ENCODE measurements around the gene HNRNPUL1. TPM values are rescaled to one million over a fixed set of nuclear protein-coding genes. Genes with fewer than 3 reads are reported as not detected.

HNRNPUL1 gene
- total RNA-seq, 4 donors from 2014 or later, result 140 to 213 (median 188) TPM

- WGBS, result 95% methylated on average over 1 of the region's 1 CpG
- TF ChIP-seq, protein P1, sequence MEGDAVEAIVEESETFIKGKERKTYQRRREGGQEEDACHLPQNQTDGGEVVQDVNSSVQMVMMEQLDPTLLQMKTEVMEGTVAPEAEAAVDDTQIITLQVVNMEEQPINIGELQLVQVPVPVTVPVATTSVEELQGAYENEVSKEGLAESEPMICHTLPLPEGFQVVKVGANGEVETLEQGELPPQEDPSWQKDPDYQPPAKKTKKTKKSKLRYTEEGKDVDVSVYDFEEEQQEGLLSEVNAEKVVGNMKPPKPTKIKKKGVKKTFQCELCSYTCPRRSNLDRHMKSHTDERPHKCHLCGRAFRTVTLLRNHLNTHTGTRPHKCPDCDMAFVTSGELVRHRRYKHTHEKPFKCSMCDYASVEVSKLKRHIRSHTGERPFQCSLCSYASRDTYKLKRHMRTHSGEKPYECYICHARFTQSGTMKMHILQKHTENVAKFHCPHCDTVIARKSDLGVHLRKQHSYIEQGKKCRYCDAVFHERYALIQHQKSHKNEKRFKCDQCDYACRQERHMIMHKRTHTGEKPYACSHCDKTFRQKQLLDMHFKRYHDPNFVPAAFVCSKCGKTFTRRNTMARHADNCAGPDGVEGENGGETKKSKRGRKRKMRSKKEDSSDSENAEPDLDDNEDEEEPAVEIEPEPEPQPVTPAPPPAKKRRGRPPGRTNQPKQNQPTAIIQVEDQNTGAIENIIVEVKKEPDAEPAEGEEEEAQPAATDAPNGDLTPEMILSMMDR (IDR thresholded peaks at IDR 0.05), result no peak
- no peak for TF ChIP-seq POLR2AphosphoS5 (IDR thresholded peaks at IDR 0.05)
- no peak for TF ChIP-seq EP300 (IDR thresholded peaks at IDR 0.05)
- no peak for TF ChIP-seq POLR2A (IDR thresholded peaks at IDR 0.05)
- Histone ChIP-seq H3K4me1 (peaks cover 59% of the 10 kb centered on the region), H3K27ac (no peak overlapping the region), H3K36me3 (no peaks in the 10 kb centered on the region), H3K27me3 (no peaks in the 10 kb centered on the region), H3K9me3 (no peaks in the 10 kb centered on the region), H3K4me3 (no peak overlapping the region)
- DNase-seq (ENCODE audit: low spot score in 2 of 2), result no peak
These were observed 90.9 kb downstream of the HNRNPUL1 start for GRCh38 chr19:41355035-41355434.

GRCh38 chr19:41355802-41356201, 91.6 kb downstream of the HNRNPUL1 start:
- Histone ChIP-seq H3K9me3 (no peaks in the 10 kb centered on the region), H3K27ac (no peak overlapping the region), H3K36me3 (no peaks in the 10 kb centered on the region), H3K4me1 (peaks cover 51% of the 10 kb centered on the region), H3K4me3 (no peak overlapping the region), H3K27me3 (no peaks in the 10 kb centered on the region)
- WGBS, result 68% methylated on average over 3 of the region's 3 CpGs
- TF ChIP-seq POLR2AphosphoS5 (IDR thresholded peaks at IDR 0.05) (no peak), EP300 (IDR thresholded peaks at IDR 0.05) (no peak), POLR2A (IDR thresholded peaks at IDR 0.05) (no peak)
- TF ChIP-seq, protein P1 (IDR thresholded peaks at IDR 0.05), result no peak
- no peak for DNase-seq (ENCODE audit: low spot score in 2 of 2)

DNA sequence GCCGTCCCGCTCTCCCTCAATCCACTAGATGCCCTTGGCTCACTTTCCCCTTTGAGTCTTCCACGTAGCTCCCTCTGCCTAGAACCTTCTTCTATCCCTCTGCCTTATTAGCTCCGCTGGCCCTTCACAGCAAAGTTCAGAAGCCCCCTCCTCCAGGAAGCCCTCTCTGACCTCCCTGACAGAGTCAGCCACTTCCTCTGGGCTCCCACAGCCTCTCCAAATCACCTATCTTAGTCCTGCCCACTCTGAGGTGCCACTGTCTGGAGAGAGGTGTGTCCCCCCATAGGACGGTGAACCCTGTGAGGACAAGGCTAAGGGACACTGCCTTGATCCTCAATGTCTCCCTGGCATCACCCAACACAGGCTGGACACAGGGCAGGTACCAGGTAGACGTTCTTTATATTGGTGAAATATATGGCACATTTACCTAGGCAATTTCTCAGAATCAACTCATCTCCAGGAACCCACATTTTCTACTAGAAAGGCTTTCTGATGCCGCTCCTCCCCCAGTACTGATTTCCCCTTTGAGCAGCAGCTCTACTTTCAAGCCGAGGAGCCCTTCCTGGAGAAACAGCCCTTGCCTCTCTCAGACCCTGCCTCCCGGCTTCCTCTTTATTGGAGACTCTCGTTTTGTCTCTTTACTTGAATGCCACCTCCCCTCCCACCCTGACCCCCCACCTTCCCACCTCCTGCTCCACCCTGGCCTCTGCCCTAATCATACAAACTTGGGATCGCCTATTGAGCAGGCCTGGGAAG, 93.0 kb downstream of the HNRNPUL1 start:
- H3K27ac ChIP-seq, result no peak overlapping the region
- H3K4me3 ChIP-seq, result no peak overlapping the region
- H3K9me3 ChIP-seq, result no peaks in the 10 kb centered on the region
- H3K4me1 ChIP-seq, result peaks cover 39% of the 10 kb centered on the region
- DNase-seq (ENCODE audit: low spot score in 2 of 2), result no peak
- no peaks in the 10 kb centered on the region for H3K27me3 ChIP-seq
- 83% methylated on average over 11 of the region's 11 CpGs for WGBS
- TF ChIP-seq, protein P1 (IDR thresholded peaks at IDR 0.05), result no peak
- no peak for TF ChIP-seq EP300 (IDR thresholded peaks at IDR 0.05)
- no peak for TF ChIP-seq POLR2A (IDR thresholded peaks at IDR 0.05)
- no peak for TF ChIP-seq POLR2AphosphoS5 (IDR thresholded peaks at IDR 0.05)
- H3K36me3 ChIP-seq, result no peaks in the 10 kb centered on the region

Other genes starting within 250 kb of the HNRNPUL1 start
- gene CYP2A13, start 175.9 kb upstream of the HNRNPUL1 start, total RNA-seq, result not detected
- gene CYP2F1, start 149.9 kb upstream of the HNRNPUL1 start, total RNA-seq, result not detected
- gene CYP2S1, start 71.2 kb upstream of the HNRNPUL1 start, total RNA-seq, result 1 to 10 TPM; 1.8 to 6.5 (median 2.5) TPM
- 10 to 100 TPM; 18.2 to 35.8 (median 28.3) TPM for gene AXL, start 45.1 kb upstream of the HNRNPUL1 start, total RNA-seq
- gene CCDC97, start 45.8 kb downstream of the HNRNPUL1 start, total RNA-seq, result 10 to 100 TPM; 13.4 to 30.0 (median 18.5) TPM
- gene TGFB1, start 89.5 kb downstream of the HNRNPUL1 start, total RNA-seq, result 10 to 100 TPM; 16.4 to 19.9 (median 17.4) TPM
- gene B9D2, start 99.8 kb downstream of the HNRNPUL1 start, total RNA-seq, result 1 to 10 TPM; 2.8 to 9.3 (median 4.8) TPM
- gene TMEM91, start 112.2 kb downstream of the HNRNPUL1 start, total RNA-seq, result 100 to 1,000 TPM in 2 of 4 donors, 10 to 100 TPM in 2; 29.6 to 109 (median 88.1) TPM
- gene EXOSC5, start 133.0 kb downstream of the HNRNPUL1 start, total RNA-seq, result 10 to 100 TPM; 23.0 to 51.5 (median 31.9) TPM
- 100 to 1,000 TPM in 1 of 4 donors, 10 to 100 TPM in 3; 49.7 to 112 (median 76.2) TPM for gene BCKDHA, start 133.4 kb downstream of the HNRNPUL1 start, total RNA-seq
- 1 to 10 TPM; 4.7 to 9.6 (median 6.2) TPM for gene B3GNT8, start 163.0 kb downstream of the HNRNPUL1 start, total RNA-seq
- gene DMAC2, start 175.5 kb downstream of the HNRNPUL1 start, total RNA-seq, result 10 to 100 TPM; 26.1 to 36.4 (median 34.2) TPM
- gene ERICH4, start 178.8 kb downstream of the HNRNPUL1 start, total RNA-seq, result not detected

Measured in suprapubic skin (tissue), 4 donors.